HG03095 (cell line): Measurements from ENCODE around the gene CCDC169.
"Not testable (repeated sequence)": the region's sequence is repeated elsewhere in the genome, so short reads cannot be mapped to it uniquely, and the experiment has no call there.

ENCODE experiments used
- ATAC-seq: cut with Tn5 transposase; IDR thresholded peaks from one replicate; pipeline ENCODE4 v1.9.1; 2021; ENCODE audit warnings: moderate library complexity; ENCODE audit not compliant: unreplicated experiment

CCDC169 gene

DNA sequence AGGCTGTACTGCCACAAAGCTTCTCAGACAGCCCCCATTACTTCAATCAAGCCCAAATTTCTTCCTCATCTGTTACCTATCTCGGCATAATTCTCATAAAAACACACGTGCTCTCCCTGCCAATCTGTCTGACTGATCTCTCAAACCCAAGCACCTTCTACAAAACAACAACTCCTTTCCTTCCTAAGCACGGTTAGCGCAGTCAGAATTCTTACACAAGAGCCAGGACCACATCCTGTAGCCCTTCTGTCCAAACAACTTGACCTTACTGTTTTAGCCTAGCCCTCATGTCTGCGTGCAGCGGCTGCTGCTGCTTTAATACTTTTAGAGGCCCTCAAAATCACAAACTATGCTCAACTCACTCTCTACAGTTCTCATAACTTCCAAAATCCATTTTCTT, 22.2 kb upstream of the CCDC169 start:
- not testable (repeated sequence) for ATAC-seq

DNA sequence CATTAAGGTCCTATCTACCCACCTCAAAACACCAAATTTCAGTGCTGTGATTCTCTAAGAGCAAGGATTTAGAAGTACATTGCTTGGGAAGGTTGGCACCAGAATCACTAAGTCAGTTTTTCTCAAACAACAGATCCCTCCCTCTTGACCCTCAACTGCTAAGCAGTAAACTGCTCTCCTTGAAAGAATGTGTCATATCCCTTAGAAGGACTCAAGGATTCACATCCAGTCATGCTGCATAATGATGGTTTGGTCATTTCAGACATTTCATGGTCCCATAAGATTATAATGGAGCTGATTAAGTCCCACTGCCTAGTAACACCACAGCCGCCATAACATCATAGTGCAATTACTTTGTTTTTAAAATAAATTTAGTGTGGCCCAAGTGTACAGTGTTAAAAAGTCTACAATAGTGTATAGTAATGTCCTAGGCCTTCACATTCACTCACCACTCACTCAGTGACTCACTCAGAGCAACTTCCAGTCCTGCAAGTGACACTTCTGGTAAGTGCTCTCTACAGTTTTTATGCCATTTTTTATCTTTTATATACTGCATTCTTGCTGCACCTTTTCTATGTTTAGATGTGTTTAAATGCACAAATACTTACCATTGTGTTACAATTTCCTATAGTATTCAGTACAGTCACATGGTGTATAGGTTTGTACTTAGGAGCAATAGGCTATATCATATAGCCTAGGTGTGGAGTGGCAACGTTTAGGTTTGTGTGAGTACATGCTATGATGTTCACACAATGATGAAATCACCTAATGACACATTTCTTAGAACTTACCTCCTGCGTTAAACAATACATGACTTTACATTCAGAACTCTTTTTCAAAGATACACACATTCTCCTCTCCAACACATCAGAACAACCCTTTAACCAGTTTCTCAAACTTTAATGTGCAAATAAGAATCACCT, 15.7 kb upstream of the CCDC169 start:
- no peak for ATAC-seq

DNA sequence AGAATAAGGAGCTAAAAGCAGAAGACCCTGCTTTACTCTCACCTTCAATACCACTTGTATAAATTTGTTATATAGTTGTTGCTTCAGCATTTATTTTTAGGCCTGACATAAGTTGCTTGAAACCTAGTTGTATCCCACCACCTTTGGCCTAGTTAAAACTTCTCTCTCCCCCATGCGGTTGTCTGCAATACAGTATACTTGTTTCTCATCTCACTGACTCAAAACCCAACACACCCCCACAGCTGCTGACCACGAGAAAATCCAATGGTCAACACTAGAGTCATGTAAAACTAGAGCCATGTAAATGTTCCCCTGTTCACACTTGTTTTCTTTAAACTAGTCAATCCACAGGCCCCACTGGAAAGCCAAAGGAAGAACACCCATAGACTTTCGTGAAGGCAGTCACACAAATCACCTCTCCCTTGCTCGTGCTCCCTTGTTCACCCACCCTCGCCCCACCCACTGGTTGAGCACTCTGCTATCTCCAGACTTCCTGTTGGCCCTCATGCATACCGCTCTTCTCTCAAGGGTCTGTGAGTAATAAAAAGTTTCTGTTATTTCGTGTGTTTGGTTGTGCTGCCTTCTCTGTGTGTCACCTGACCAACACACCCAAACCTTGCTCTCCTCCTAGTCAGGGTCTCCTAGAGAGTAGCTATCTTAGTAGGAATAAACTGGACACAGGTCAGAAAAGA, 12.9 kb upstream of the CCDC169 start:
- ATAC-seq = no peak

DNA sequence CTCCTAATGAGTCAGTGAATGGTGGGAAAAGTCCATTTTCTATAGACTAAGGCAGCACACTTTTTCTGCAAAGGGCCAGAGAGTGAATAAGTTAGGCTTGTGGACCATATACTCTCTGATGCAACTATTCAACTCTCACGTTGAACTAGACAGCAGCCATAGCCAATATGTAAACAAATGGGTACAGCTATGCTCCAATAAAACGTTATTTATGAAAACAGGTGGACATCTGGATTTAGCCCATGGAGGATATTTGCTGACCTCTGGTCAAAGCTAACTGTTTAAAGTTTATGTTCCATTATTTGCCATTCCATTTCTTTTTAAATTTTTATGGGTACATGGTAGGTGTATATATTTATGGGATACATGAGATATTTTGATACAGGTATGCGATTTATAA, 4.7 kb upstream of the CCDC169 start:
- ATAC-seq = no peak

DNA sequence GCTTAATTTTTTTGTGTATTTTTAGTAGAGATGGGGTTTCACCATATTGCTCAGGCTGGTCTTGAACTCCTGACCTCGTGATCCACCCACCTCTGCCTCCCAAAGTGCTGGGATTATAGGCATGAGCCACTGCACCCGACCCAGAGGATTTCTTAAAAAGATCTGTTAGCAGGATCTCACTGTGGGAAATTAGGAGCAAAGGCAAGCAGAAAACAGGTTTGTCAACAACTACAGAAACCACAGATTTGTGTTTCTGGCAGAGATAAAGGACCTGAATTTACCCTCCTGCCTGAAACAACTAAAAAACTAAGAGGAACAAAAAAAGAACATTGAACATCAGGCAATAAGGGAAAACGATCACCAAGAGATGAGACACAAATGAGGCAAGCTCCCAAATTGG, 1.9 kb upstream of the CCDC169 start:
- not testable (repeated sequence) for ATAC-seq

DNA sequence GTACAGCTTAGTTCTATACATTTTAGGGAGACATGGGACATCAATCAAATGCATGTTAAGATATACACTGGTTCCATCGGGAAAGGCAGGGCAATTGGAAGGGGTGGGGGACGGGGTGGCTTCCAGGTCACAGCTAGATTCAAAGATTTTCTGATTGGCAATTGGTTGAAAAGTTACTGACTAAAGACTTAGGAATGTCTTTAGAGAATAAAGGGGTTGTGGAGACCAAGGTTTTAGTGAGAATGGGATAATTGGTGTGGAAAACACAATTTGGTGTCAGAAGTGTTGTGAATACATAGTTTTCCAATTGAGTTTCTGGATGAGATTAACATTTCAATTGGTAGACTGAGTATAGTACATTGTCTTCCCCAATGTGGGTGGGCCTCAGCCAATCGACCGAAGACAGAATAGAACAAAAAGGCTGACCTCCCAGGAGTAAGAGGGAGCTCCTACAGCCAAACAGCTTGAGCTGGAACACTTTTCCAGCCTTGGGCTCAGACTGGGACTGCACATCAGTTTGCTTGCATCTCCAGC, 988 bp upstream of the CCDC169 start:
- ATAC-seq = no peak

DNA sequence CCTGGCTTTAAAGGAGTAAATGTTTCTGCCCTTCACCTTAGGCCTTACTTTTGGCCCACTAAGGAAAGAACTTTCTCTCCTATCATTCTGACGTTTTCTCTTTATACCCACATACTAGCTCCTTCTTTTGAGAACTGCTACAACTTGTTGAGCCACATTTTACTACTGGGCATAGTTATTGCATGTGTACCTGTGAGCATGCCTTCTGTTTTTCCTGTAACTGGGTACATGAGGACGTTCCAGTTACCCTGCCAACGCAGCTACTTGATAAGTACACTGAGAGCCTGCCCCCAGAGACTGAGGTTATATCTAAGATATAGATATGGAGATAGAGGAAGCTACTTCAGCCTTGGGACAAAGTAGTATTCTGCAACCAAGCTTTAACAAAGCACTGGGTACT, 3.5 kb downstream of the CCDC169 start:
- ATAC-seq = no peak

DNA sequence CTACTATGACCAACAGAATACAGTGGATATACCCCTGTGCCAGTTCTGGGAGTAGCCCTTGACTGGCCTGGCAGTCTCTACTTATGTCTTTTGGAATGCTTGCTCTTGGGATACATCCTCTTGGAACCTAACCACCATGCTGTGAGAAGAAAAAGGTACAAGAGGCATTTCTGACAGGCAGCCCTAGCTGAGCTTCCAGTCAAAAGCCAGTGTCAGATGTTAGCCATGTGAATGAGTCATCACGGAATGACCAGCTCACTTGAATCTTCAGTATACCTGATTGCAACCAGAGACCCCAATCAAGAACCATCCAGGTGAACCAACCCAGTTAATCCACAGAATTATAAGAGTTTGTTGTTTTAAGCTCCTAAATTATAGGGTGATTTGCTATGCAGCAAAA, 4.1 kb downstream of the CCDC169 start:
- ATAC-seq = no peak

DNA sequence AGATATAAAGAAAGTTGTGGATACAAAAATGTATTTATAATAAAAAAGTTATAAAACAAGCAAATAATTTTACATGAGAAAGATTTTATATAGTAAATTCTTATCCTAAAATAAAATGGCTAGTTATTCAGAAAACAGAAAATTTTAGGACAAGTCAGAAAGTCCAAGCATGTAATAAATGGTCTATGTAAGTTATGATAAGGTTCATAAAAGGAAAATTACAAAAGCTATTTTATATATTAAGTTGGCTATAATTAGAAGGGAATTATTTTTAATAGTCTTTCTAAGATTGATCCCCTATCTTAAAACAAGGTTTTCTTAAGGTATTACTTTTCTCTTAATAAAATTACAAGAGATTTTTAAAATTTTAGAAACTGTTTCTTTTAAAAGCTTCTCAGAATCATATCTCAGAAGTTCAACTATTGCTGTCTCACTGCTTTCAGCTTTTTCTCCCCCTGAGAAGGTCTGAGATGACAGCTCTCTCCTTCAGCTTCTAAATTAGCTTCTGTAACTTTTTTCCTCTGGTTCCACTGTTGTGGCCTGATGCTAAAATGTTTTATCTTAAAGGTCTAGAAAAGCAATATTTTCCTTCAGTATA, 8.7 kb downstream of the CCDC169 start:
- no peak for ATAC-seq

DNA sequence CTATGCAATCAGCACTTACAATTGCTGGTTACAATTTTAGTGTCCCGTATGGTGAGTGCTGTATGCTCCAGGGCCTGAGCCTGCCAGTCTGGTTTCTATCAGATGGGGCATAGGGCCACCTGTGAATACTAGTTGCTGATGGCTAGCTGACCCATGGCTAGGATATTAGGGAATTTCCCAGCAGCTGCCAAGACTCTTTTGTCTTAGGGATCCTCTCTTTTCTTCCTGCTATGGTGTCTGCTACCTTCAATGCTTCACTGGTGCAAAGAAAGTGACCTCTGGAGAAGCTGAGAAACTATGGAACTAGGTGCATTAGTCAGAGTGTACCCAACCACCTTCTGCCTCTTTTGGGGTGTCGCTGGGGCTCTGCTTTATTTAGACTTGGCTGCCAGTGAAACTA, 11.6 kb downstream of the CCDC169 start:
- no peak for ATAC-seq

DNA sequence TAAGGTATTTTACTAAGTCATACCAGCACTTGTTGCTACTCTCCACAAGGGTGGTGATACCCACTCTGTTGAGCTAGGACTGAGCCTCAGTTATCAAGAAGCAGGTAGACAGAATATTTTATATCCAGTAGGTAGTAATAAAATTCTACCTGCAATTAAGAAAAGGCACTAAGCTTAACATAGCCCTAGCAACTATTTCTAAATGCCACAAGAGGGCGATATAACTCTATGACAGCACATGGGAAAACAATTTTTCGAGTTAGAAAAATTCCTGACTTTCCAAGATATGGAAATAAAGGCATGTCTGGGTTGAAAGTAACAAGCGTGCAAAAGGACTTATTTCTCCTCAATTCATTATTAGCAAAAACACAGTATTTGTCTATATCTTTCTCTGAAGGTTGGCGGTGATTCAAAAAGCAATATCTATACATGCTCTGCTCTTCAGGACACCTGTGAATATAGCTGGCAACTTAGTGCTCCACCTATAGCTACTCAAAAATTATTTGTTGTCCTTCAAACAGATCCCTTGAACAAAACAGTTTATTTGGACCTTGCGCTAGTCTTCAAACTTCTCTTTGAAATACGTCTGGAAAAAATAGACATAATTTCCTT, 14.7 kb downstream of the CCDC169 start:
- no peak for ATAC-seq

DNA sequence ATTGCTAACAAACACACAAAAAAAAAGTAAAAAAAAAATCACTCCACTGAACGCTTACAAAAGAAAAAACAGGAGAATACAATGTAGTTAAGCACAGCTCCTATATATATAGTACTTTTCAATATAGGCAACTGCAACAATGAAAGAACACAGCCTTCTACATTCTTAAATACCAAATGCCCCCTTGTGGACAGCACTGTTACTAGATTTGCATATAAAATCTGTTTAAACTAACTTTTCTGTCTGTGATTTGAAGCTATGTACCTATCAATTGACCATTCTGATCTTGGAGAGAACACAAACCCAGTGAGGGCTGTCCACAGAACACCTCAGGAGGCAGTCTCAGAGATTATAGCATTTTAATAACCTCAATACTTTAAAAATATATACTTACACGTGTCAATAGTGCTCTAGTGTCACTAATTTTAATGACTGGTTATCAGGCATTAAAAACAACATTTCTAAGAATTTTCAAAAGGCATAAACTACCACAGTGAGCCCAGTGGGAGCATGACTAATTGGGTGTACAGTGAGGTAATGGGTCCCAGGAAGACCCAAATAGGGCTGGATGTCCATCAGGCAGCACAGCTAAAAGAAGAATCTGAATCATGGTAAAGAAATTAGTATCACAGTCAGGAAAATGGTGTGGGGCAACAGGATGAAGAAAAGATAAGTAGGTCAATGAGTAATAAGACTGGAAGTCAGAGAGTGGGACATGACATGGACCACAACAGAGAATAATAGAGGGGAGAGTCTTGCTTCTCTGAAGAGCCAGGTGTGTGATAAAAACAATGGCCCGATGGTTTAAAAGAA, 22.2 kb downstream of the CCDC169 start:
- ATAC-seq = no peak

DNA sequence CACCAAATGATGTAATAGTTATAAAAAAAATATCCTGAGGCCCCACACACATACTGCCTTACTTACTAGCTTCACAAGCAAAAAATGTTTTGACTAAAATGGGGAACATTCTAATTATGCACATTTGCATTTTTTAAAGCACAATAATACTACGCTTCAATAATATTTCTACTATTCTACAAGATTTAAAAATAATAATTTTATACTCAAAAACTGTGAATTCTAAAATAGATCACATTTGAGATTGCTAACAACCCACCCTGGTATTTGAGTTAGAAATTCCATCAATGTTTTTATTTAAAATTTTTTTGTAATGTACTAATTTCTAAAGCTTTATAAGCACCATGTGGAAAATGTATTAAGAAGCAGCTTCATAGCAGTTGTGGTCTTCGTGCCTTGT, 24.2 kb downstream of the CCDC169 start:
- ATAC-seq = no peak

DNA sequence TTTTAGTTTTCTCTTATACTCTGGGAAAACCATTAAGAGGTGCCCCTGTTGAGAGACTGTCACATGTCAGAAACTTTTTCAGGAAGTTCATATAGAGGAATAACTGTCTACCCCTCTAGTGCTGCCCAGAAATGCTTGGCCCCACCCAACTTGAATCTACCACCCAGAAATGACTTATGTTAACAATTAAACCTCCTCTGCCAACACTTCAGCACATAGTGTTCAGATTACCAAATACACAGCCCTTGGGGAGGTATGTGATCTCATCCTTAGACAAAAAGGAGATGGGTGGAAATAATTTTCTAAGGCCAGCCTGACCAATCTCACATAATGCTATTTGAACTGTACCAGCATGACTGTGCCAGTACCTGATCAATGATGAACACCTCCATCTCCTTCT, 35.6 kb downstream of the CCDC169 start:
- ATAC-seq = no peak

DNA sequence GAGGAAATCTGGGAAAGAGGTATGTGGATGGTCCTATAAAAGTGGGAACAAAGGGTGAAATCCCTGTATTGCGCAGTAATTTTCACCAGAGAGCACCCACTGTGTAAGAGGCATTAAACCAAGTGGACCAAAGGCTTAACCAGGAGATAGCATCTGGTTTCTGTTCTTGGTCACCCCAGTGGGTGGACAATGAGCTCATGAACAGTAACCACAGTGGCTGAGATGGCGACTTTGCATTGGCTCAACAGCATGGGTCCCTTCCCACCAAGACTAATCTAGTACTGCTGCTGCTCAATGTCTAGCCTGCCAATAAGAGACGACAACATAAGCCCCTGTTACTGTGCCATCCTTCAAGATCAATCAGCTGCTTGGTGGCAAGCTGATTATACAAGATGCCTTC, 36.6 kb downstream of the CCDC169 start:
- ATAC-seq = no peak

DNA sequence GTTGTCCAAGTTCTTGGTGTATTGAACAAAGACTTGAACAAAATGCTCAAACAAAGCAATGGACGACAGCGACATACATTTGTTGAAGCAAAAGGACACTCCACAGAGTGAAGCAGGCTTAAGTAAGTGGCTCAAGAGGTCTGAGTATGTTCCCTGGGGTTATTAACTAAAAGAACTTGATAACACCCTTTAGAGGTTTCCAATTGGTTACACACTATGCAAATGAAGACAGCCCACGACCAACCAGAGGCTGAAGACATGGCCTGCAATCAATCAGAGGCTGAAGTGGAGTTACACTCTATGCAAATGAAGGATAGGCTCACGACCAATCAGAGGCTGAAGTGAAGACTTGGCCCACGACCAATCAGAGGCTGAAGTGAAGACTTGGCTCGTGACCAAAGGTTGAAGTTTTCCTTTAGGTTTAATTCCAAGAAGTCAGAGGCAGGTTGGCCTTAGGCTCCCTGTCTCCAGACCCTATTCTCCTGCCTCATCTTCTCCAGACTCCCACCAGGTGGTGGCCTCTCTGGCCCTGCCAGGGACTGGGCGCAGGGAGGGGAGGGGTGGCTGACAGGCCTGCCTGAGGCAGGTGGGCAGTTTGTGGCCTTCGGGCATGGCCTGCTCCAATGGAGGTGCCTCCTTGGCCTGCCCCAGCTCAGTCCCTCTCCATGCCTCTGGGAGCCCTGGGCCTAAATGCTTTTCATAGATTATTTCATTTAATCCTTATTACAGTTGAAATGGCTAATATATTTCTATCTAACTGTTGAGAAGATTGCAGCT, 38.1 kb downstream of the CCDC169 start:
- ATAC-seq = no peak

DNA sequence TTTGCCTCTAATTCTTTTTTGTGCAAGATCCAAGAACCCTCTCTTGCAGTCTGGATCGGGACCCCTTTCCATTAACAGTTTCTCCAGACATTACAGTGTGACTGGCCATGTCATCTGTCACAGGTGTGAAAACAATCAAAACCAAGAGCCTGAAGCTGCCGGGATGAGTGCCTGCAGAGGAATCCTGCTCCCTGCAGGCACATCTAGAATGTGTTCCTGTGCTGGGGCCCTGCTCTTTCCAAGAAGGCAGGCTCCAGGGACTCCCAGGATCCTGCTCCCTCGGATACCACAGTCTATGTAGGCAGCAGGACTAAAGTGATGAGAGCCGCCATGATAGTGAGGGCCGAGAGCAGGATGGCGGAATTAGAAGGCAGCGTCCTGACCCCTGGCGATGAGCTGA, 38.8 kb downstream of the CCDC169 start:
- ATAC-seq = no peak

DNA sequence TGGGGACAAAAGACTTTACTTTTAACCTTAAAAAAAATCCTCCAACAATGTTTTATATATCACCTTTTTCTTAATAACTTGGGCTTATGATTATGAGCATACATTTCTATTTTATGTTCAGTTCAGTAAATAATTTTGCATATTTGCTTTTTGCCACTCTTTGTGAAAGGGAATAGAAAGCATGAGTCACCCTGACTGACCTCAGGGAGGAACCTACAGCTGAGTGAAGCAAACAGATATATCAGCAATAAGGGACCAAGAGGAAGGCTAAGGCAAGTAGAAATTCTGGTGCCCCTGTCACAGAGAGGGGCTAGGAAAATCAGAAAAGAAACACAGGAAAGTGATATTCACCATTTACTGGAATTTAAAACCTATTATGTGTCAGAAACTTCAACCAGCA, 46.1 kb downstream of the CCDC169 start:
- ATAC-seq = no peak

DNA sequence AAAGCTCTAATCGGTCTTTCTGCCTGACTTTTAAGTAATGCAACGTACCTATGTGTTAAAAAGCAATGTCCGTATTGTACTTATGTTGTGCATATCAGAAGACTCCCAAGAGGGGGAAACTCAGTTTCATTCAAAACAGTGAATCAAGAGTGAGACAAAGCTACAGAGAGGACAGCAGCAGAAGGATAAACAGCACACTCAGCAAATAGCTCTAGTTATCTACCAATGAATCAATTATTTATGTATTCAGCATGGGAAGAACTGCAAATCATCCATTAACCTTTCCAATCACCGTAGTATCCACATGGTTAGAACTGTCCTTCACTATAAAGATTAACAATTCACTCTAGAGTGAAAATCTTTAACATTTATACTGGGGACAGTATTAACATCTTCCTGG, 46.6 kb downstream of the CCDC169 start:
- ATAC-seq = no peak

DNA sequence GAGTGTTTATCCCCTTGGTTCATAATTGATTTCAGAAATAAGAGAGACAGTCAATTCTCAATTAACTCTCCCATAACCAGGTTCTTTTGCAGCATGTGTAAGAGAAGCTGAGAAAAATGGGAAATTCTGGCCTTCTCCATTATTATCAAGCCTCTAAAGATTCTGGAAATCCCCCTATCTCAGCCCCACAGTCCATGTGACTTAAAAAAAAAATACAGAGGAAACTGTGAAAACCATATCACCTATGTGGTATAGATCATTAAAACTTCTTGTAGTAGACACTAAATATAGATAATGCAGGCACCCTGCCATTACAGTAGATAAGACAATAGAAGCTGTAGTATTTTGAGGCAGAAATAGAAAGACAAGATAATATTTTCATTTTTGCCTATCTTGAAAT, 48.9 kb downstream of the CCDC169 start:
- ATAC-seq = no peak
